Medulla oblongata (tissue), 1 donor: Measurements from ENCODE around the gene FSTL4.
"Not testable (repeated sequence)": the region's sequence is repeated elsewhere in the genome, so short reads cannot be mapped to it uniquely, and the experiment has no call there.

ENCODE experiments used
- DNase-seq: peaks from one replicate; pipeline ENCODE4 v3.0.0-alpha.2; 2015; ENCODE audit errors: extremely low spot score

The FSTL4 gene

GRCh38 chr5:133404724-133405123, 207.6 kb downstream of the FSTL4 start:
- no peak for DNase-seq

- no peak for DNase-seq
Observed at GRCh38 chr5:133403741-133404364, 208.5 kb downstream of the FSTL4 start.

- no peak for DNase-seq
Observed at GRCh38 chr5:133402775-133403174, 209.6 kb downstream of the FSTL4 start.

- no peak for DNase-seq
Observed at GRCh38 chr5:133401731-133402347, 210.5 kb downstream of the FSTL4 start.

DNA sequence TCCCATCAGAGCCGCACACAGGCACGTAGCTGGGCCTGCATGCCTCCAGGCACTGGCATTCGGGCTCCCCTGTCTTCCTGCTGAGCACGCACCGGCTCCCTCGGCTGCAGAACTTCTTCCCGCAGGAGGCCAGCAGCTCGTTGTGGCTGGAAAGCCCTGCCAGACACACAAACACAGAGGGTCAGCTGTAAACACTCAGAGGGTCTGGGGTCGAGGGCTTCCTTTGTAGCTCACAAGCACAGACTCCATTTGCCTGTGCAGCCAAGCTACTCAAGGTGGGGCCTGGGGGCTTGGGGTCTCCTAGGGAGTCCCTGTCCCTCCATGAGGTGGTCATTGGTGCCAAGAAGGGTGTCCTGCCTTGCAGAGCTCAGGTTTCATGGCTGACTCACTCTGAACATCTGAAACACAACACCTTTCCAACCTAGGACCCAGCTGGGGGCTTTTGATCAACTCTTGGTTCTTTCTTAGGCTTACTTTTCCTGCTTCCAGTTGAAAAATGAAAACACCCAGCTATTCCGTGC, 211.4 kb downstream of the FSTL4 start:
- no peak for DNase-seq

DNA sequence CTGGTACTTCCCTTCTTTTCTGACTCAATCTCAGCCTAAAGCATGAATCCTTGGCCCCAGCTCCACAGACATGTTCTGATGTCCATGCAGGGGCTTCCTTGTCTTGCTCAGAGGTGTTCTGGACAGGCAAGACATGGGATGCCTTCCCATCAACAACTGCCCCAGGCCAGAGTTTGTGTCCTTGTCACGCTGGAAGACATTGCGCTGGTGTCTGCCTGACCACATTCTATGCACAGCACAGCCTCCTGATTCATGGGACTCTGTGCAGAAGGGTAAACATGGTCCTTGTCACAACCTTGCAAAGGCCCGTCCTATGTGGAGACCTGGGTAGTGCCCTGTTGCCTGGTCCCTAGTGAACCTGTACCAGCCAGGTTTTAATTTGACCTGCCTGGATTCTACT, 212.2 kb downstream of the FSTL4 start:
- DNase-seq, result no peak

- DNase-seq, result no peak
Observed at GRCh38 chr5:133399247-133399891, 213.0 kb downstream of the FSTL4 start.

DNA sequence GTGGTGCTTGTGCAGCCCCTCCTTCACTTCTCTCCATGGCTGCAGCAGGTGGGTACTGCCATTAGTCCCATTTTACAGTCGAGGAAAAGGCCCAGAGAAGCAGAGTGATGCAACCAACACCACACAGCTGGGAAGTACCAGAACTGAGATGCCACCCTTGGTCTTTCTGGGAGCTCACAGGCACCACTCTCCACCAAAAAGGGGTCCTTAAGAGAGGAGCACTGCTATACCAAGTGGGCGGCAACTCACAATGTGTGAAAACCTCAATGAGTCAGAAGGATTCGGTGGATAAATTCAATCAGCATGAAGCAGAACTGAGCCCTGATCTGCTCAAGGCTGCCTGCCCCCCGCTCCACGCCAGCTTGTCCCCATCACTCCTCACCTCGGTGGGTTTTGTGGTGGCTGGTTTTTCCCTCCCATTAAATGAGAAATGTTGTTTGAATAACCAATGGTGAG, 213.7 kb downstream of the FSTL4 start:
- DNase-seq, result no peak

GRCh38 chr5:133397990-133398645, 214.2 kb downstream of the FSTL4 start:
- no peak for DNase-seq

GRCh38 chr5:133397348-133397747, 215.0 kb downstream of the FSTL4 start:
- DNase-seq, result no peak

DNA sequence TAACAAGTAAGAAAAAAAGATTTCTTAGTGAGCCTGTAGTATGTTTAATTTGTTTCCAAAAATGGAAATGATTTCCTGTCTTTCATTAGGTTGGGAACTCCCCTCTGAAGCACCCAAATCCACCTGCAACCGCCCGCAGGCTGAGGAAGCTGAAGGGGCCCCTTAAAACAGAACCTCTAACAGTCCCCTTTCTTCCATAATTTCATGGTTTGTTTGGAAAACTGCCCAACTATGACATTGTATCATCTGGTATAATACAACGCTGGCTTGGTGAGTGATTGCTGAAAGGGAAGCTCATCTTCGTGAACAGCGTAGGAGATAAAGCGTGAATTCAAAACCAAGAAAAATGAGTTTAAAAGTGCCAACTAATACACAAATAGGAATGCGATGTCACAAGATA, 215.5 kb downstream of the FSTL4 start:
- no peak for DNase-seq

GRCh38 chr5:133396187-133396741, 216.1 kb downstream of the FSTL4 start:
- no peak for DNase-seq

DNA sequence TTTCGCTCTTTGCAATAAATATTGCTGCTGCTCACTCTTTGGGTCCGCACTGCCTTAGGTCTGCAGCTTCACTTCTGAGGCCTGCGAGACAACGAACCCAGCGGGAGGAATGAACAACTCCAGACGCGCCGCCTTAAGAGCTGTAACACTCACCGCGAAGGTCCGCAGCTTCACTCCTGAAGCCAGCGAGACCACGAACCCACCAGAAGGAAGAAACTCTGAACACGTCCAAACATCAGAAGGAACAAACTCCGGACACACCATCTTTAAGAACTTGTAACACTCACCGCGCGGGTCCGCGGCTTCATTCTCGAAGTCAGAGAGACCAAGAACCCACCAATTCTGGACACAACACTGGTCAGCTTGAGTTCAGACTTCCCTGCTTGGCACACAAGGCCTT, 217.1 kb downstream of the FSTL4 start:
- not testable (repeated sequence) for DNase-seq

DNA sequence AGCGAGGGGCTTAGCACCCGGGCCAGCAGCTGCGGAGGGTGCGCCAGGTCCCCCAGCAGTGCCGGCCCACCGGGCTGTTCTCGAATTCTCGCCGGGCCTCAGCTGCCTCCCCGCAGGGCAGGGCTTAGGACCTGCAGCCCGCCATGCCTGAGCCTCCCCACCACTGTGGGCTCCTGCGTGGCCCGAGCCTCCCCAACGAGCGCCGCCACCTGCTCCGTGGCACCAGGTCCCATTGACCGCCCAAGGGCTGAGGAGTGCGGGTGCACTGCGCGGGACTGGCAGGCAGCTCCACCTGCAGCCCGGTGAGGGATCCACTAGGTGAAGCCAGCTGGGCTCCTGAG, 217.9 kb downstream of the FSTL4 start:
- DNase-seq, result not testable (repeated sequence)

DNA sequence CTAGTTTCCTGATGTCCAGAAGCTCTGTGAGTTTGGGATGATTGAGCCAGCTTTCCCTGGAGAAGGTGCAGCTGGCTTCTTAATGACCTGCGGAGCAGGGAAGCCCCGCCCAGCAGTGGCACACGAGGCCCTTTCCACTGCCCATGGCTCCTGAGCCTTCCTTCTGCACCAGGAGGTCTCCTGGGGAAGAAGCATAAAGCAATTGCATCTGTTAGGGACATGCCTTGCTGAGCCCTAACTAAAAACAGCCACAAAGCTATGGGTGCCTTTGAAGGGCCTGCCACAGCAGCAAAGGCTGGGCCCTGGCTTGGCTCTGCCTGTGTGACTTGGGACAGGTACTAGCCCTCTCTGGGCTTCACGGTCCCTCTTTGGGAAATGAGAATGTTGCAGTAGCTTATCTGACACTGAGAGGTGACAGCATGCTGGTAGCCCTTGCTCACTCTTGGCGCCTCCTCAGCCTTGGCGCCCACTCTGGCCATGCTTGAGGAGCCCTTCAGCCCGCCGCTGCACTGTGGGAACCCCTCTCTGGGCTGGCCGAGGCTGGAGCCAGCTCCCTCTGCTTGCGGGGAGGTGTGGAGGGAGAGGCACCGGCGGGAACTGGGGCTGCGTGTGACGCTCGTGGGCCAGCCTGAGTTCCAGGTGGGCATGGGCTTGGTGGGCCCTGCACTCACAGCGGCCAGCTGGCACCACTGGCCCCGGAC, 218.4 kb downstream of the FSTL4 start:
- DNase-seq, result no peak

DNA sequence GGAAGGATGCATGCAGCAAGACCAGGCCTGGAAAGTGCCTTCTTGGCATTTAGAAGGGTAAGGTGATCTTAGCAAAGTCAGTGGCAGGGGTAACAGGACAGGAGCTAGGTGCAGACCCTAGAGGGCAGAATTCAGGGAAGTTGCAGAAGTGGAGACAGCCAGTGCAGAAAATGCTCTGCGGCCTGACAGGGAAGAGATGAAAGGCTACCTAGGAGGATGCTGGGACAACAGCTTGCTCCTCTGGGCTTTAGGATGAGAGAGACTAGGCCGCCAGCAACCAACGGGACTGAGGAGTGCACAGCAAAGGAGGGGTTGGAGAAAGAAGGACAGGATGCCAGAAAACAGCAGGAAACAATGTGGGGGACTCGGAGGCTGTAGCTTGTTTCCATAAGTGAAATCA, 219.9 kb downstream of the FSTL4 start:
- no peak for DNase-seq

DNA sequence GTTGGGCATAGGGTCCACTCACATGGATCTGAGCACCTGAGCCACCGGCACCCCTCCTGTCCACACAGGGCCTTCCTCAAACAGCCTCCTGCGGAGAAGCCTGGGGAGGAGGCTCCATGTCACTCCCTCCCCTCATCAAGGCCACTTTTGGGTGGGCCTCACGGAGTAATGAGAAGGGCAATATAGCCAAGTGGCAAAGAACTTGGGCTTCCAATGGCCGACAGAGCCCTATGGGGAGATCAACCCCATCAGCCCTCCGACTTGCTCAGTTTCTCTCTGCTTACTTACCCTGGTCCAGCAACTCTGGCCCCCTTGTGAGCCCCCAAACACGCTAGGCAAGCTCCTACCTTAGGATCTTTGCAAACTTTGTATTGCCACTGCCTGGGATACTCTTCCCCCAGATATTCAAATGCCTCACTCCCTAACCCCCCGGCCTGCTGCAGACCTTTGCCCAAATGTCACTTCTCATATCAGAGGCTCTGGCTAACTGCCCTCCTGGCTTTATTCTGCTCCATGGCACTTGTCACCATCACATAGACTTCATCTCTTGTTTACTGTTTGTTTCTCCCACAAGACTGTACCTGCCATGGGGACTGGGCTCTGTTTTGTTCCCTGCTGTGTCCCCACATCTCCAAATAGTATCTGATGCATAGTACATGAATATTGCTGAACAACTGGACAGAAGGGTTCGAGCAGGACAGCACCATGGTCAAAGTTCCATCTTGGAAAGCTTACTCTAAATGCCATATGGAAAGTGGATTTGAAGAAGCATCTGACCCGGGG, 220.8 kb downstream of the FSTL4 start:
- DNase-seq, result no peak

DNA sequence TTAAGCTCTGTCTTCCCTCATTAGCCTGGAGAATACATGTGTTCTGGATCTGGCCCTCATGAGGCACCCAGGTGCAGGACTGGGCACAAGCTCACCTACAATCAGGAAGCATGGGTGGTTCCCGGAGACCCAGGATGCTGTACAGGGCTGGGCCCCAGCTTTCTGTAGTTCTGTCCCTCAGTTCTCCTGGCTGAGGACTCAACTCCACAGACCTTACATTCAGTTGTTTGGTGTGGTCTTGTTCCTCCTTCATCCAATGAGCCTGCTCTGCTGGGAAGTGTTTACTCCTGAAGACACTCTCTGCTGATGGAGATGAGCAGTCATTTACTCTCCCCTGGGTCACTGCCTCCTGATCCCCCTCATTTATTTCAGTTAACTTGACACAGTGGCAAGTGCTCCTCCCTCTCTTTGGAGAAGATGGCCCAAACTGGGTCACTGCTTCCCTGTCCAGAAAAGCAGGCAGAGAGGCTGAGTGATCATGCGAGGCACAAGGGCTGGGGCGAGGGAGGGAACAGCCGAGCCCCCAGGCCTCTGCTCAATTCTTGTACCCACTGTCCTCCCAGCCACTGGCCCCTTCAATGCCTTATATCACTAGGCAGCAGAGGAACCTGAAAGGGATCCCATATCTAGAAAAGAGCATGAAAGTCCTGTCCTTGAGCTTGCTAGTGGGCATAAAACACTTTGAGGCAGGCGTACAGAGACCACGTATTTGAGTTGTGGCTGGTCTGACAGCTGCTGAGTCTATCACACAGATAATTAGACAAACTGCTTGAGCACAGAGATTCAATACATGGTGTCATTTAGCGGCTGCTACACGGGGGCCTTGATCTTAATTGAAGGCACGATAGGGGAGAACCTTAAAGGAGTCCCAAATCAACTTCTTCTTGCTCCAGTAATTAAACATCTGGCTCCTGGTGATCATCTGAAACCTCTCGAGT, 221.7 kb downstream of the FSTL4 start:
- no peak for DNase-seq

DNA sequence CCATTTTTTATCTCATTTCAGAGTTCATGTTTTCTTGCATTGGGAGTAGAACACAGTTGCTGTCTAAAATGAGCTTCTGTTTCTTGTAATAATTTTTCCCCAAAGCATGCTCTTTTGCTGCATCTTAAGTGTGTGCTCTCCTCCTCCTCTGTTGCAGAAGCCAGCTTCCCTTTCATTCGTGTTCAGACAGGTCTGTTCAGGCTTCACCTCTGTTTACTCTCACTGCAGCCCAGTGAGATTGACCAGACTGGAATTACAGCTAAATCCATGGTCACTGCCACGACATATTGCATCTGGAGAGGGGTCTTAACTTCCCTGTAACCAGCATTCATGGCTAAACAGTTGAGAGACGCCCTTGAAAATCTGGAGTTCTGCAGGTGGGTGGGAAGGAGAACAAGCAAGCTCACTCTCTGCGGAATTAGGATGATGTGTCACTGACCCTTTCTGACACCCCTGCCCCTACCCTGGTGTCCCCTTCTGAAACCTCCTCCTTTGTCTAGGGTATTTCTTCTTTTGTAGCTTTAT, 223.2 kb downstream of the FSTL4 start:
- DNase-seq, result no peak
